ENCODE data around the gene INA. TPM values are rescaled to one million over a fixed set of nuclear protein-coding genes. Genes with fewer than 3 reads are reported as not detected.

The INA gene
- polyA plus RNA-seq, 1 of the 3 experiments (the other 2 are of a cell fraction) = 4.8 TPM

- Histone ChIP-seq H4K20me1 (ENCODE audit: insufficient read depth) (no peaks in the 10 kb centered on the region), H3K9me3 (no peaks in the 10 kb centered on the region), H3F3A (replicated peaks; ENCODE audit: insufficient read depth) (peaks cover 29% of the 10 kb centered on the region), H3K27ac (ENCODE audit: low read depth in 2 of 2, low read length in 1 of 2) (peak overlapping the region; percentile 47 to 91; a peak in 3 of 4 replicates), H3K9me2 (no peaks in the 10 kb centered on the region), H3K4me3 (ENCODE audit: low read depth in 2 of 2, low read length in 1 of 2) (no peak overlapping the region), H2AFZ (ENCODE audit: low read depth) (no peak overlapping the region), H3K4me1 (ENCODE audit: control insufficient read depth in 1 of 2, insufficient read depth in 2 of 2, low read depth in 1 of 2, low read length in 1 of 2) (peaks cover 0 to 18% of the 10 kb centered on the region in 2 experiments; a peak in 1 of 4 replicates), H3K4me2 (no peak overlapping the region), H3K36me3 (replicated peaks in 1 of 2; ENCODE audit: control insufficient read depth in 1 of 2, insufficient read depth in 2 of 2, low read length in 1 of 2) (no peaks in the 10 kb centered on the region), H3K9ac (no peak overlapping the region), H3K79me2 (ENCODE audit: insufficient read depth) (no peaks in the 10 kb centered on the region), H3K27me3 (ENCODE audit: insufficient read depth) (no peaks in the 10 kb centered on the region)
- 57% methylated on average over 3 of the region's 3 CpGs for WGBS (ENCODE audit: low lambda C conversion rate)
- no peak for DNase-seq
- CTCF ChIA-PET = interaction anchor here (1.4 kb wide), 1 partner anchor 12 kb away, joined by 5 read pairs; no protein-coding TSS in a partner anchor
- TF ChIP-seq YY1 (IDR thresholded peaks at IDR 0.05; ENCODE audit: low read depth) = no peak
- no peak for TF ChIP-seq MXI1 (IDR thresholded peaks at IDR 0.05; ENCODE audit: low read depth, low read length)
- TF ChIP-seq, protein P1, sequence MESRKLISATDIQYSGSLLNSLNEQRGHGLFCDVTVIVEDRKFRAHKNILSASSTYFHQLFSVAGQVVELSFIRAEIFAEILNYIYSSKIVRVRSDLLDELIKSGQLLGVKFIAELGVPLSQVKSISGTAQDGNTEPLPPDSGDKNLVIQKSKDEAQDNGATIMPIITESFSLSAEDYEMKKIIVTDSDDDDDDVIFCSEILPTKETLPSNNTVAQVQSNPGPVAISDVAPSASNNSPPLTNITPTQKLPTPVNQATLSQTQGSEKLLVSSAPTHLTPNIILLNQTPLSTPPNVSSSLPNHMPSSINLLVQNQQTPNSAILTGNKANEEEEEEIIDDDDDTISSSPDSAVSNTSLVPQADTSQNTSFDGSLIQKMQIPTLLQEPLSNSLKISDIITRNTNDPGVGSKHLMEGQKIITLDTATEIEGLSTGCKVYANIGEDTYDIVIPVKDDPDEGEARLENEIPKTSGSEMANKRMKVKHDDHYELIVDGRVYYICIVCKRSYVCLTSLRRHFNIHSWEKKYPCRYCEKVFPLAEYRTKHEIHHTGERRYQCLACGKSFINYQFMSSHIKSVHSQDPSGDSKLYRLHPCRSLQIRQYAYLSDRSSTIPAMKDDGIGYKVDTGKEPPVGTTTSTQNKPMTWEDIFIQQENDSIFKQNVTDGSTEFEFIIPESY (IDR thresholded peaks at IDR 0.05; ENCODE audit: borderline replicate concordance, low read depth) = no peak
- TF ChIP-seq NRF1 (IDR thresholded peaks at IDR 0.05; ENCODE audit: low read depth, low read length) = no peak
- TF ChIP-seq USF2 (IDR thresholded peaks at IDR 0.05; ENCODE audit: borderline replicate concordance, low read depth, low read length) = no peak
- TF ChIP-seq SIN3A (IDR thresholded peaks at IDR 0.05; ENCODE audit: borderline replicate concordance, low read depth, low read length) = no peak
- TF ChIP-seq, protein P2, sequence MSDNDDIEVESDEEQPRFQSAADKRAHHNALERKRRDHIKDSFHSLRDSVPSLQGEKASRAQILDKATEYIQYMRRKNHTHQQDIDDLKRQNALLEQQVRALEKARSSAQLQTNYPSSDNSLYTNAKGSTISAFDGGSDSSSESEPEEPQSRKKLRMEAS (IDR thresholded peaks at IDR 0.05; ENCODE audit: low read depth) = no peak
- TF ChIP-seq TCF12 (IDR thresholded peaks at IDR 0.05) = no peak
- TF ChIP-seq NFIC (IDR thresholded peaks at IDR 0.05; ENCODE audit: borderline replicate concordance) = no peak
- no peak for TF ChIP-seq FOXJ3 (CRISPR knock-in tag; IDR thresholded peaks at IDR 0.05)
- no peak for TF ChIP-seq ELF1 (IDR thresholded peaks at IDR 0.05)
- no peak for TF ChIP-seq CHD2 (IDR thresholded peaks at IDR 0.05; ENCODE audit: low read length, partially characterized antibody)
- no peak for TF ChIP-seq EZH2phosphoT487 (IDR thresholded peaks at IDR 0.05; ENCODE audit: borderline replicate concordance, low read depth)
- TF ChIP-seq GATA2 (CRISPR knock-in tag; IDR thresholded peaks at IDR 0.05) = no peak
- no peak for TF ChIP-seq FOSL2 (IDR thresholded peaks at IDR 0.05; ENCODE audit: borderline replicate concordance, low read depth)
- no peak for TF ChIP-seq JUND (IDR thresholded peaks at IDR 0.05)
- TF ChIP-seq MEF2A (IDR thresholded peaks at IDR 0.05; ENCODE audit: borderline replicate concordance, low read depth) = no peak
- no peak for TF ChIP-seq USF1 (IDR thresholded peaks at IDR 0.05; ENCODE audit: borderline replicate concordance, low read depth)
- TF ChIP-seq, protein P3, sequence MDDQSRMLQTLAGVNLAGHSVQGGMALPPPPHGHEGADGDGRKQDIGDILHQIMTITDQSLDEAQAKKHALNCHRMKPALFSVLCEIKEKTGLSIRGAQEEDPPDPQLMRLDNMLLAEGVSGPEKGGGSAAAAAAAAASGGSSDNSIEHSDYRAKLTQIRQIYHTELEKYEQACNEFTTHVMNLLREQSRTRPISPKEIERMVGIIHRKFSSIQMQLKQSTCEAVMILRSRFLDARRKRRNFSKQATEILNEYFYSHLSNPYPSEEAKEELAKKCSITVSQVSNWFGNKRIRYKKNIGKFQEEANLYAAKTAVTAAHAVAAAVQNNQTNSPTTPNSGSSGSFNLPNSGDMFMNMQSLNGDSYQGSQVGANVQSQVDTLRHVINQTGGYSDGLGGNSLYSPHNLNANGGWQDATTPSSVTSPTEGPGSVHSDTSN (IDR thresholded peaks at IDR 0.05) = no peak
- POLR2A ChIA-PET = no interaction called here
Measured at GRCh38 chr10:103232131-103232673, 44.7 kb upstream of the INA start.

Data from SK-N-SH (cell line).